Measurements from ENCODE around the gene TCEA3. TPM values are rescaled to one million over a fixed set of nuclear protein-coding genes. Genes with fewer than 3 reads are reported as not detected.

TCEA3 gene
- total RNA-seq, 1 donor from 2014 or later: 8.8 TPM

- TF ChIP-seq CTCF (conservative IDR thresholded peaks at IDR 0.05): no peak
- peaks cover 7% of the 10 kb centered on the region for H3K4me1 Mint-ChIP-seq (ENCODE audit: unreplicated experiment)
- no peaks in the 10 kb centered on the region for H3K27me3 Mint-ChIP-seq
- peaks cover 7% of the 10 kb centered on the region for H3K36me3 Mint-ChIP-seq
- H3K27ac Mint-ChIP-seq: peak overlapping the region; percentile 88
- peak overlapping the region; percentile 36 for H3K4me3 Mint-ChIP-seq
- no peaks in the 10 kb centered on the region for H3K9me3 Mint-ChIP-seq
- no peak for DNase-seq (ENCODE audit: extremely low spot score, unreplicated experiment)
These were observed 26.9 kb upstream of the TCEA3 start for GRCh38 chr1:23451441-23451840.

- no peak for TF ChIP-seq CTCF (conservative IDR thresholded peaks at IDR 0.05)
- peaks cover 7% of the 10 kb centered on the region for H3K36me3 Mint-ChIP-seq
- H3K4me1 Mint-ChIP-seq (ENCODE audit: unreplicated experiment): peaks cover 7% of the 10 kb centered on the region
- no peak for DNase-seq (ENCODE audit: extremely low spot score, unreplicated experiment)
- H3K27ac Mint-ChIP-seq: no peak overlapping the region
- H3K4me3 Mint-ChIP-seq: no peak overlapping the region
- no peaks in the 10 kb centered on the region for H3K27me3 Mint-ChIP-seq
- no peaks in the 10 kb centered on the region for H3K9me3 Mint-ChIP-seq
These were observed 26.3 kb upstream of the TCEA3 start for GRCh38 chr1:23450894-23451293.

- H3K9me3 Mint-ChIP-seq: no peaks in the 10 kb centered on the region
- DNase-seq (ENCODE audit: extremely low spot score, unreplicated experiment): no peak
- H3K4me1 Mint-ChIP-seq (ENCODE audit: unreplicated experiment): peaks cover 7% of the 10 kb centered on the region
- H3K4me3 Mint-ChIP-seq: no peak overlapping the region
- no peak overlapping the region for H3K27ac Mint-ChIP-seq
- no peak for TF ChIP-seq CTCF (conservative IDR thresholded peaks at IDR 0.05)
- no peaks in the 10 kb centered on the region for H3K27me3 Mint-ChIP-seq
- peaks cover 7% of the 10 kb centered on the region for H3K36me3 Mint-ChIP-seq
These were observed 25.4 kb upstream of the TCEA3 start for GRCh38 chr1:23449958-23450357.

GRCh38 chr1:23449306-23449705 lies 24.8 kb upstream of the TCEA3 start:
- TF ChIP-seq CTCF (conservative IDR thresholded peaks at IDR 0.05): no peak
- Mint-ChIP-seq H3K27ac (no peak overlapping the region), H3K9me3 (no peaks in the 10 kb centered on the region), H3K27me3 (no peaks in the 10 kb centered on the region), H3K4me1 (ENCODE audit: unreplicated experiment) (peaks cover 7% of the 10 kb centered on the region), H3K36me3 (peaks cover 7% of the 10 kb centered on the region), H3K4me3 (no peak overlapping the region)
- DNase-seq (ENCODE audit: extremely low spot score, unreplicated experiment): no peak

- no peaks in the 10 kb centered on the region for H3K27me3 Mint-ChIP-seq
- no peaks in the 10 kb centered on the region for H3K9me3 Mint-ChIP-seq
- H3K36me3 Mint-ChIP-seq: peaks cover 7% of the 10 kb centered on the region
- no peak overlapping the region for H3K4me3 Mint-ChIP-seq
- H3K4me1 Mint-ChIP-seq (ENCODE audit: unreplicated experiment): peaks cover 7% of the 10 kb centered on the region
- TF ChIP-seq CTCF (conservative IDR thresholded peaks at IDR 0.05): no peak
- no peak for DNase-seq (ENCODE audit: extremely low spot score, unreplicated experiment)
- H3K27ac Mint-ChIP-seq: no peak overlapping the region
These were observed 24.3 kb upstream of the TCEA3 start for GRCh38 chr1:23448846-23449245.
